Left lobe of liver (tissue), 2 donors: ENCODE data around the gene SPO11. TPM values are rescaled to one million over a fixed set of nuclear protein-coding genes. Genes with fewer than 3 reads are reported as not detected.

Experiments used
- ATAC-seq: fragments of 200-7000 bp; cut with Tn5 transposase; one replicate; pipeline ENCODE4 v1.9.1; 2020; ENCODE audit warnings: mild to moderate bottlenecking, moderate library complexity
- DNase-seq: peaks from one replicate; pipeline ENCODE4 v3.0.0-alpha.2; 2020; ENCODE audit warnings: low spot score
- total RNA-seq: library from RNA; stranded (reverse); gene quantifications from one replicate; pipeline ENCODE4 v1.2.1, GENCODE V29; 2021
- donor health status: DM: no; HTN: no; CAD: no; lungs with moderate emphysema.
- donor health status: DM: no; HTN: yes; CAD: no.

Gene SPO11
- total RNA-seq, 1 donor from 2014 or later: not detected

- DNase-seq: no peak
- ATAC-seq: no peak
These were observed 43.2 kb downstream of the SPO11 start for GRCh38 chr20:57372581-57373350.

- ATAC-seq (no peak), DNase-seq (no peak)
These were observed 44.8 kb downstream of the SPO11 start for GRCh38 chr20:57374343-57374930.

GRCh38 chr20:57374931-57375651 is 45.5 kb downstream of the SPO11 start:
- no peak for DNase-seq
- ATAC-seq: peak; percentile 58

GRCh38 chr20:57375652-57376230 is 46.1 kb downstream of the SPO11 start:
- ATAC-seq (peak; percentile 33), DNase-seq (no peak)

- DNase-seq (no peak), ATAC-seq (no peak)
These were observed 47.7 kb downstream of the SPO11 start for GRCh38 chr20:57377350-57377749.

- DNase-seq (no peak), ATAC-seq (no peak)
These were observed 48.5 kb downstream of the SPO11 start for GRCh38 chr20:57378107-57378506.

- DNase-seq (no peak), ATAC-seq (no peak)
These were observed 49.2 kb downstream of the SPO11 start for GRCh38 chr20:57378646-57379262.

- ATAC-seq (no peak), DNase-seq (no peak)
These were observed 49.7 kb downstream of the SPO11 start for GRCh38 chr20:57379263-57379647.

GRCh38 chr20:57380081-57380750 is 50.6 kb downstream of the SPO11 start:
- DNase-seq: no peak
- no peak for ATAC-seq

- peak; percentile 77 for DNase-seq
- peak; percentile 95 for ATAC-seq
These were observed 52.2 kb downstream of the SPO11 start for GRCh38 chr20:57381596-57382503.

- ATAC-seq: no peak
These were observed 52.9 kb downstream of the SPO11 start for GRCh38 chr20:57382516-57382915.

GRCh38 chr20:57383447-57384347 is 54.1 kb downstream of the SPO11 start:
- ATAC-seq (no peak), DNase-seq (no peak)

More at GRCh38 chr20:57382516-57382915, 52.9 kb downstream of the SPO11 start:
- DNase-seq: no peak

- ATAC-seq: no peak
These were observed 54.9 kb downstream of the SPO11 start for GRCh38 chr20:57384486-57384885.

GRCh38 chr20:57384953-57385761 is 55.6 kb downstream of the SPO11 start:
- DNase-seq (no peak), ATAC-seq (peak; percentile 6)

More at GRCh38 chr20:57384486-57384885, 54.9 kb downstream of the SPO11 start:
- DNase-seq: no peak

- ATAC-seq: no peak
- no peak for DNase-seq
These were observed 56.3 kb downstream of the SPO11 start for GRCh38 chr20:57385940-57386339.

- no peak for ATAC-seq
- peak; percentile 22 for DNase-seq
These were observed 57.2 kb downstream of the SPO11 start for GRCh38 chr20:57386762-57387161.

GRCh38 chr20:57387463-57387862 is 57.9 kb downstream of the SPO11 start:
- ATAC-seq (no peak), DNase-seq (no peak)
